Left lung (tissue), 10 donors: ENCODE data around the gene ZNRF1. TPM values are rescaled to one million over a fixed set of nuclear protein-coding genes. Genes with fewer than 3 reads are reported as not detected.

ENCODE experiments used
- ATAC-seq: fragments of 200-7000 bp; cut with Tn5 transposase; one replicate; pipeline ENCODE4 v1.9.1; 2020; ENCODE audit warnings: moderate library complexity
- DNase-seq, 4 donors: peaks; one replicate each; pipeline ENCODE4 v3.0.0-alpha.2; 2013 to 2020
- H3K27ac ChIP-seq, 2 donors: fragments of 200-600 bp; sonication (generic) in 1 of 2; one replicate each; pipeline versions ENCODE4 v1.5.0 to v1.8.0; 2020 to 2021
- H3K27me3 ChIP-seq, 2 donors: fragments of 200-600 bp; sonication (generic) in 1 of 2; one replicate each; pipeline versions ENCODE4 v1.5.0 to v1.8.0; 2020 to 2021
- H3K36me3 ChIP-seq, 2 donors: fragments of 200-600 bp; sonication (generic) in 1 of 2; one replicate each; pipeline versions ENCODE4 v1.5.0 to v1.8.0; 2020 to 2021
- H3K4me1 ChIP-seq, 2 donors: fragments of 200-600 bp; one replicate each; pipeline ENCODE4 v1.8.0; 2021
- H3K4me3 ChIP-seq, 2 donors: fragments of 200-600 bp; sonication (generic) in 1 of 2; one replicate each; pipeline versions ENCODE4 v1.5.0 to v1.8.0; 2020 to 2021; ENCODE audit warnings: mild to moderate bottlenecking in 1 of 2
- H3K9me3 ChIP-seq, 2 donors: fragments of 200-600 bp; sonication (generic) in 1 of 2; one replicate each; pipeline versions ENCODE4 v1.5.0 to v1.8.0; 2020 to 2021
- CTCF ChIP-seq, 2 donors: fragments of 200-600 bp; sonication (generic) in 1 of 2; IDR thresholded peaks; one replicate each; pipeline versions ENCODE4 v1.5.0 to v1.8.0; 2021; ENCODE audit warnings: antibody characterized with exemption in 2 of 2
- intact Hi-C, 2 donors: fragments of 100-400 bp; cut with DNase I; formaldehyde crosslinking; loops; one replicate each; pipeline versions ENCODE4 v1.11.2 to v1.14.2; 2022
- polyA plus RNA-seq, 6 donors: library from polyadenylated mRNA; unstranded; fragments of 120-200 nt; gene quantifications; one replicate each; pipeline ENCODE4 v1.2.1, GENCODE V29; 2013; ENCODE audit not compliant: insufficient read length in 6 of 6
- total RNA-seq, 2 donors: library from RNA; stranded (reverse); fragmentation: NEBNext Ultra II Directional; extraction: Animal tissue kit (Norgen Biotek cat#: 25700); gene quantifications; one replicate each; pipeline ENCODE4 v1.2.1, GENCODE V29; 2021
- donor health status: DM: no; HTN: yes; CAD: no.
- donor health status: DM: no; HTN: no; CAD: no.

Gene ZNRF1
- total and polyA plus RNA-seq, 8 donors, result 24.3 to 60.8 (median 46.5) TPM

DNA sequence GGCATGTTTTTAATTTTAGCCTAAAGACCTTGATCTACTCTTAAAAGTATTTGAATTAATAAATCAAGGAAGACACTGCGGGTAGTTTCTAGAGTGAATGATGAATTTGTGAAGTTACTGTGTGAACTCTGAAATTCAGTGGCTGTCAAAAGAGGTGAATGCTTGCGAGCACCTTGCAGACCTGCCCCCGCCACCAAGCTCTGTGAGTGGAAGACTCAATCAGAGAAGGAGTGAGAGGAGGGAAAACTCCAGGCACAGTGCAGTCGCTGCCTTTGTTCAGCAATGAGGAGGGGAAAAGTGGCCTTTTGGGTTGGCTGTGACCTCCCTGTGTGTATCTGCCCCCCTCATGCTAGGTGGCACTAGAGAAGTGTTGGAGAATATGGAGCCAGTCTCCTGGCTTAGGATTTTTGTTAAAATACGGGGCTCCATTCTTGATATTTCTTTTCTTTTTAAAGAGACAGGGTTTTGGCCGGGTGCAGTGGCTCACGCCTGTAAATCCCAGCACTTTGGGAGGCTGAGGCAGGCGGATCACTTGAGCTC, 64.8 kb downstream of the ZNRF1 start:
- peaks cover 19 to 65% of the 10 kb centered on the region in 2 donors for H3K4me1 ChIP-seq
- H3K9me3 ChIP-seq, result no peaks in the 10 kb centered on the region
- H3K36me3 ChIP-seq, result no peaks in the 10 kb centered on the region
- no peak for TF ChIP-seq CTCF (IDR thresholded peaks at IDR 0.05)
- DNase-seq (no peak), ATAC-seq (no peak)
- H3K27me3 ChIP-seq, result no peaks in the 10 kb centered on the region
- H3K4me3 ChIP-seq, result no peak overlapping the region
- intact Hi-C loops, result no loop called here
- peak overlapping the region in 1 of 2 donors; percentile 75 for H3K27ac ChIP-seq

DNA sequence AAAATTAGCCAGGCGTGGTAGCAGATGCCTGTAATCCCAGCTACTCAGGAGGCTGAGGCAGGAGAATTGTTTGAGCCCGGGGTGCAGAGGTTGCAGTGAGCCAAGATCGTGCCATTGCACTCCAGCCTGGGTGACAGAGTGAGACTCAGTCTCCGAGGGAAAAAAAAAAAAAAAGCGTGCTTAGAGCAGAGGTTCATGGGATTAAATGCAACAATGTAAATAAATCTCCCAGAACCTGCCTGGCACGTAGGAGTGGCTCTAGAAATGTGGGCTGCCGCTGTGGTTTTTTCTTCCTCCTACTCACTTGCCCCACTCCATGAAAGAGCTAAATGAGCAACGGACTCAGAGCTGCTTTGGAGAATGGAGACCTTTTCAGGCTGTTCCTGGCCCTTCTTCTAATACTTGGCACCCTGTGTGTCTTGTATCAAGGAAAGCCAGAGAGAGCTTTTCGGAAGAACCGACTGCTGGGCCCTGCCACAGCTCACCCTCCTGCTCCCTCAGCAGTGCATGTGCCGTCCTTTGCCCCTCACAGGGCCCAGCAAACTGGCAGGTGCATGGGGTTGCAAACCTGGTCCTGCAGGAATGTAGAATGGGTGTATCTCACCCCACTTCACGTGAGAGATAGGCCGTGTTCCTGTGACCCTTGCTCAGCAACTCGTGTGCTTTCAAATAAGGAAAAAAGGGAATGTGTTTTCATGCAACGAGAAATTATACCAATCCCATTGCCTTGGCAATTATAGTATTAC, 65.8 kb downstream of the ZNRF1 start:
- no peak for TF ChIP-seq CTCF (IDR thresholded peaks at IDR 0.05)
- Histone ChIP-seq H3K27me3 (no peaks in the 10 kb centered on the region), H3K4me3 (no peak overlapping the region), H3K9me3 (no peaks in the 10 kb centered on the region), H3K4me1 (peaks cover 19 to 63% of the 10 kb centered on the region in 2 donors), H3K27ac (peak overlapping the region; percentile 70 to 75), H3K36me3 (no peaks in the 10 kb centered on the region)
- ATAC-seq, result peak; percentile 81
- DNase-seq, result peak in 2 of 4 donors; percentile 59 to 70
- intact Hi-C loops, result no loop called here

DNA sequence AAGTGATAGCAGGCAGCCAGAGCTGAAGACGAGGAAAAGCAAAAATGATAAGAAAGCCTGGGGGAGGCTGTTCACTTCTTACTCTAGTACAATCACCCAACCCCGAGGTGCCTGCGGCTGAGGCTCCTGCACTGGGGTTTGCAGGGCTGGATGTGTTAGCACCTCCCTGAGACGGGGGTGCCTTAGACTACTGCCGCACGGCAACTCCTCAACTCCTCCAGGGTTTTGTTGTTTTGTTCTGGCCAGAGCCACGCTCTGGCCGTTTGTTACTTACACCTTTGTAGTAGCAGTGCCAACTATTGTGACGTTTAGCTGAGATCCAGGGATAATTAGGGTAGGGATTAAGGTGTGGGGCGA, 66.3 kb downstream of the ZNRF1 start:
- TF ChIP-seq CTCF (IDR thresholded peaks at IDR 0.05), result no peak
- ATAC-seq, result peak; percentile 31

GRCh38 chr16:75065521-75066149, 66.8 kb downstream of the ZNRF1 start:
- no peak for TF ChIP-seq CTCF (IDR thresholded peaks at IDR 0.05)
- H3K27ac ChIP-seq, result peak overlapping the region; percentile 70 to 75
- ATAC-seq (peak; percentile 78), DNase-seq (peak in 1 of 4 donors; percentile 45)
- no peak overlapping the region for H3K4me3 ChIP-seq
- no peaks in the 10 kb centered on the region for H3K36me3 ChIP-seq
- H3K4me1 ChIP-seq, result peaks cover 19 to 66% of the 10 kb centered on the region in 2 donors
- H3K9me3 ChIP-seq, result no peaks in the 10 kb centered on the region
- intact Hi-C loops, result no loop called here
- H3K27me3 ChIP-seq, result no peaks in the 10 kb centered on the region

More for the DNA sequence above, 66.3 kb downstream of the ZNRF1 start:
- intact Hi-C loops, result no loop called here
- no peak overlapping the region for H3K4me3 ChIP-seq
- peak overlapping the region; percentile 70 to 75 for H3K27ac ChIP-seq
- no peak for DNase-seq
- H3K4me1 ChIP-seq, result peaks cover 19 to 65% of the 10 kb centered on the region in 2 donors
- H3K27me3 ChIP-seq, result no peaks in the 10 kb centered on the region
- no peaks in the 10 kb centered on the region for H3K9me3 ChIP-seq
- no peaks in the 10 kb centered on the region for H3K36me3 ChIP-seq

GRCh38 chr16:75066861-75067447, 68.1 kb downstream of the ZNRF1 start:
- intact Hi-C loops, result no loop called here
- H3K9me3 ChIP-seq, result no peaks in the 10 kb centered on the region
- H3K4me1 ChIP-seq, result peaks cover 15 to 54% of the 10 kb centered on the region in 2 donors
- DNase-seq (no peak), ATAC-seq (no peak)
- H3K36me3 ChIP-seq, result no peaks in the 10 kb centered on the region
- no peak overlapping the region for H3K27ac ChIP-seq
- TF ChIP-seq CTCF (IDR thresholded peaks at IDR 0.05), result no peak
- no peak overlapping the region for H3K4me3 ChIP-seq
- H3K27me3 ChIP-seq, result no peaks in the 10 kb centered on the region
